K562 (cell line): ENCODE results near the gene TM9SF3. TPM values are rescaled to one million over a fixed set of nuclear protein-coding genes. Genes with fewer than 3 reads are reported as not detected.

ENCODE experiments used
- ATF4 ChIP-seq: fragments of 450-650 bp; formaldehyde crosslinking; IDR thresholded peaks from 2 replicates; pipeline ENCODE4 v1.4.0; 2022; ENCODE audit warnings: mild to moderate bottlenecking, moderate library complexity
- BHLHE40 ChIP-seq: IDR thresholded peaks from 2 replicates; pipeline ENCODE4 v1.6.1; 2011; ENCODE audit warnings: low read length, improper control_type of control experiment
- CBX8 ChIP-seq: fragments of 200-600 bp; sonication (generic); IDR thresholded peaks from 2 replicates; pipeline ENCODE4 v1.6.1; 2012; ENCODE audit warnings: borderline replicate concordance, mixed run types, low read depth, mild to moderate bottlenecking, moderate library complexity, mixed read lengths, low read length, control low read depth, inconsistent platforms; ENCODE audit not compliant: poor library complexity, severe bottlenecking; ENCODE audit errors: extremely low read depth
- CSDE1 ChIP-seq, 2 experiments: fragments of 450-650 bp; IDR thresholded peaks; 2 replicates each; pipeline ENCODE4 v1.6.1; 2016; ENCODE audit warnings: mild to moderate bottlenecking in 1 of 2
- FOXJ2 ChIP-seq: fragments of 200-800 bp; sonication (Bioruptor generic); IDR thresholded peaks from 2 replicates; pipeline ENCODE4 v1.6.1; 2016; ENCODE audit warnings: missing genetic modification characterization, missing compliant biosample characterization
- HEY1 ChIP-seq: fragments of 250-450 bp; sonication (Bioruptor Pico); IDR thresholded peaks from 2 replicates; pipeline ENCODE4 v1.5.0; 2020; ENCODE audit warnings: mild to moderate bottlenecking, moderate library complexity, borderline replicate concordance
- HNRNPLL ChIP-seq: fragments of 200-400 bp; formaldehyde crosslinking; IDR thresholded peaks from 2 replicates; pipeline ENCODE4 v1.6.1; 2017; ENCODE audit warnings: low read length, low read depth, mild to moderate bottlenecking; ENCODE audit not compliant: poor library complexity, severe bottlenecking
- NFXL1 ChIP-seq: fragments of 450-650 bp; formaldehyde crosslinking; IDR thresholded peaks from 2 replicates; pipeline ENCODE4 v1.4.0; 2021; ENCODE audit warnings: mild to moderate bottlenecking
- POLR2G ChIP-seq: fragments of 200-400 bp; formaldehyde crosslinking; IDR thresholded peaks from 2 replicates; pipeline ENCODE4 v1.6.1; 2017; ENCODE audit warnings: low read depth, mild to moderate bottlenecking, antibody characterized with exemption, low read length, moderate library complexity
- POU5F1 ChIP-seq: fragments of 150-350 bp; IDR thresholded peaks from 2 replicates; pipeline ENCODE4 v1.6.1; 2014; ENCODE audit warnings: borderline replicate concordance, low read length, low read depth, mild to moderate bottlenecking; ENCODE audit not compliant: partially characterized antibody
- RBFOX2 ChIP-seq: fragments of 200-400 bp; formaldehyde crosslinking; IDR thresholded peaks from 2 replicates; pipeline ENCODE4 v1.6.1; 2017; ENCODE audit warnings: low read depth, mild to moderate bottlenecking, low read length, moderate library complexity
- SNIP1 ChIP-seq: fragments of 450-650 bp; IDR thresholded peaks from 2 replicates; pipeline ENCODE4 v1.7.1; 2017; ENCODE audit warnings: low read depth, mild to moderate bottlenecking
- SNRNP70 ChIP-seq: fragments of 200-400 bp; formaldehyde crosslinking; optimal IDR thresholded peaks from 2 replicates; pipeline ENCODE3; 2017; ENCODE audit warnings: low read depth, low read length
- SRSF3 ChIP-seq: fragments of 200-400 bp; formaldehyde crosslinking; IDR thresholded peaks from 2 replicates; pipeline ENCODE4 v1.6.1; 2016; ENCODE audit warnings: mild to moderate bottlenecking, low read length, moderate library complexity; ENCODE audit not compliant: insufficient read depth
- STAG1 ChIP-seq: sonication (generic); formaldehyde crosslinking; IDR thresholded peaks from 2 replicates; pipeline ENCODE4 v1.5.0; 2020; ENCODE audit warnings: missing genetic modification reagents, borderline replicate concordance
- TAF1 ChIP-seq: IDR thresholded peaks from 2 replicates; pipeline ENCODE4 v1.6.1; 2011; ENCODE audit warnings: mild to moderate bottlenecking, low read length, moderate library complexity; ENCODE audit not compliant: insufficient read depth, control insufficient read depth, severe bottlenecking; ENCODE audit errors: extremely low read depth
- TAF9B ChIP-seq: fragments of 450-650 bp; IDR thresholded peaks from 2 replicates; pipeline ENCODE4 v1.6.1; 2018; ENCODE audit warnings: mild to moderate bottlenecking; ENCODE audit not compliant: partially characterized antibody
- TCF3 ChIP-seq: sonication (generic); formaldehyde crosslinking; IDR thresholded peaks from 2 replicates; pipeline ENCODE4 v1.4.0; 2020; ENCODE audit warnings: mild to moderate bottlenecking, missing genetic modification reagents
- VEZF1 ChIP-seq: fragments of 200-800 bp; sonication (Bioruptor generic); IDR thresholded peaks from 2 replicates; pipeline ENCODE4 v1.6.1; 2017; ENCODE audit warnings: missing genetic modification characterization, missing compliant biosample characterization
- ZBTB11 ChIP-seq, 3 experiments: fragments of 200-800 bp in 1 of 3; fragments of 250-450 bp in 1 of 3; fragments of 450-650 bp in 1 of 3; sonication (Bioruptor Pico) in 1 of 3; sonication (Bioruptor generic) in 1 of 3; formaldehyde crosslinking in 1 of 3; IDR thresholded peaks; 2 replicates each; pipeline versions ENCODE4 v1.6.1 to v1.8.0; 2016 to 2022; ENCODE audit warnings: mild to moderate bottlenecking in 2 of 3, missing genetic modification characterization in 2 of 3, missing compliant biosample characterization in 1 of 3, moderate library complexity in 1 of 3
- ZBTB8A ChIP-seq: fragments of 450-650 bp; IDR thresholded peaks from 2 replicates; pipeline ENCODE4 v1.6.1; 2018; ENCODE audit warnings: mild to moderate bottlenecking, moderate library complexity; ENCODE audit not compliant: partially characterized antibody
- ZNF347 ChIP-seq: fragments of 450-650 bp; formaldehyde crosslinking; IDR thresholded peaks from 2 replicates; pipeline ENCODE4 v1.4.0; 2020; ENCODE audit warnings: low read depth, mild to moderate bottlenecking, moderate library complexity
- ZNF507 ChIP-seq: conservative IDR thresholded peaks from 2 replicates; pipeline ENCODE4 v1.6.1; 2017; ENCODE audit warnings: missing genetic modification characterization, missing compliant biosample characterization
- ZNF644 ChIP-seq: fragments of 200-800 bp; sonication (Bioruptor generic); IDR thresholded peaks from 2 replicates; pipeline ENCODE4 v1.6.1; 2016; ENCODE audit warnings: low read depth, missing genetic modification characterization, missing compliant biosample characterization
- polyA plus RNA-seq, 8 experiments: library from polyadenylated mRNA; depleted of rRNA in 4 of 8; stranded (reverse) in 5 of 8; unstranded in 3 of 8; fragments of >200 nt; fragmentation: Nextera tagmentation in 2 of 8; fragmentation: Illumina TruSeq in 1 of 8; extraction: Ambion mirVana in 2 of 8; extraction: Trizol in 1 of 8; gene quantifications; 2 replicates each; pipeline versions ENCODE4 v1.2.1 to v1.2.3, GENCODE V29; 2011 to 2014; ENCODE audit warnings: inconsistent platforms in 1 of 8, missing spikeins in 1 of 8
- total RNA-seq, 7 experiments: library from RNA; depleted of rRNA in 6 of 7; stranded (reverse); fragments of >200 nt in 6 of 7; fragmentation: Illumina TruSeq in 2 of 7; extraction: Trizol in 2 of 7; gene quantifications; 2 replicates each; pipeline versions ENCODE4 v1.2.1 to v1.2.3, GENCODE V29; 2011 to 2021; ENCODE audit warnings: low replicate concordance in 1 of 7

TM9SF3 gene
- total and polyA plus RNA-seq, 9 of the 15 experiments (the other 6 are each of a cell fraction or from before 2014, with no cell fraction given): 16.1 to 63.1 (median 34.9) TPM

- TF ChIP-seq BHLHE40 (peak; percentile 77), HNRNPLL (no peak), ZNF644 (tag) (peak; percentile 65), ZNF347 (CRISPR knock-in tag) (no peak), STAG1 (CRISPR knock-in tag) (no peak), NFXL1 (CRISPR knock-in tag) (no peak), HEY1 (CRISPR knock-in tag) (no peak), POLR2G (no peak), SRSF3 (no peak), ZBTB11 (CRISPR knock-in tag; IDR thresholded peaks at IDR 0.05) (peak in 1 of 3 experiments; percentile 59; a peak in 2 of 6 replicates), TAF1 (no peak), TCF3 (peak; percentile 99), FOXJ2 (no peak), RBFOX2 (no peak), SNRNP70 (no peak), CSDE1 (IDR thresholded peaks at IDR 0.05) (no peak), ZNF507 (no peak), TAF9B (peak; percentile 51), VEZF1 (CRISPR knock-in tag) (peak; percentile 66), ATF4 (CRISPR knock-in tag) (no peak), ZBTB8A (no peak), SNIP1 (no peak), CBX8 (no peak), POU5F1 (no peak)
Measured at GRCh38 chr10:96619120-96619519, 32.3 kb upstream of the TM9SF3 start (continued).
